ENCODE data around the gene CLCN4.

The CLCN4 gene

DNA sequence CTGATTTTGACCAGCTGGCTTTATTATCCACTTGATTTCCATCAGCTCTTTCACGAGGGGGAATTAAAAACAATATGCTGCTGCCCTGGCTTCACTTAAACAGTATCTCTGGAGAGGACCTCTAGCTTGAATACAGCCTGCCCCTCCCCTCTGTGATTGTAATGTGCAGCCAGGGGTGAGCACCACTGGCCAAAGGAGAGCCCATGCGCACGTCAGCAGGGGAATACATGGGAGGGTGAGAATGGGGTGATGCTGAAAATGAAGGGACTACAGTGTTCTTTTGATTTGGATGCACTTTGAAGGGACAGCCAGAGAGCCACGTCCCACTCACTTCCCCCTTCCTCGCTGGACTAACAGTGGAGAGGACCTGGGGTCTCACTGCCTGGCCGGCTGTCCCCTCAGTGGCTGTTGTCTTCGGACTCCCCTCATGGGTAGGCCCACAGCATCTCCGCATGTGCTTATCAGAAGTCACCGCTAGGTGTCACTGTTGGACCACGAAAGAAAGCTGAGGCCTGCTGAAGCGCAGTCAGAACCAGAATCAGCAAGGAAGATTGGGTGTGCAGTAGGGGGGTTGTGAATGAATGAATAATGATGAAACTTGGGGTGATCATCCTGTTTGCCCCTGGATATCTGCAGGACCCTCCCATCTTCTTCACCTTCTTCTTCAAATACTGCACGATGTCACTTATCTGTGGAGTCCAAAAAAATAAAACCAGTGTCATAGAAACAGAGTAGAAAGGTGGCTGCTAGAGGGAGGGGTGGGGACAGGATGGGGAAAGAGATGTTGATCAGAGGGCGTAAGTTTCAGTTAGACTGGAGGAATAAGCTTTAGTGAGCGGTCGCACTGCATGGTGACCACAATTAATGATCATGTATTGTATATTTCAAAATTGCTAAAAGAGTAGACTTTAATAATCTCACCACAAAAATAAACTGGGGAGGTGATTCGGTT, 32.8 kb downstream of the CLCN4 start:
- H3K27ac ChIP-seq, result no peak overlapping the region
- no peak for DNase-seq (ENCODE audit: low read depth, low spot score)

DNA sequence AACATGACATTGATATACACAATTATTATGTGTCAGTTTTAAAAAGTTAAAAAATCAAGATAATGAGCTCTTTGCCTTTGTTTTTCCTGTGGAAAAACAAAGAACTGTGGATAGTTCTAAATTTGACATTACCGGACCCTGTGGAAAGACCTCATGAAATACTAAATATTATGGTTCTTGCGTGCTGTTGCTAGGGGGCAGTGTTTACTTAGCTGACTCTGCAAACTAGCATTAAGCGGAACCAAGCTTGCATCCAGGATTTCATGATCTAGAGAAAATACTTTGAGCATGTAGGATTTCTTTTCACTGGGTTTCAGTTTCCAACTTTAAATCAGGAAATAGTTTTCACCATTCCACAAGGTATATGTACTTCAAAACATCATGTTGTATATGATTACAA, 33.6 kb downstream of the CLCN4 start:
- no peak for DNase-seq (ENCODE audit: low read depth, low spot score)
- H3K27ac ChIP-seq, result no peak overlapping the region

DNA sequence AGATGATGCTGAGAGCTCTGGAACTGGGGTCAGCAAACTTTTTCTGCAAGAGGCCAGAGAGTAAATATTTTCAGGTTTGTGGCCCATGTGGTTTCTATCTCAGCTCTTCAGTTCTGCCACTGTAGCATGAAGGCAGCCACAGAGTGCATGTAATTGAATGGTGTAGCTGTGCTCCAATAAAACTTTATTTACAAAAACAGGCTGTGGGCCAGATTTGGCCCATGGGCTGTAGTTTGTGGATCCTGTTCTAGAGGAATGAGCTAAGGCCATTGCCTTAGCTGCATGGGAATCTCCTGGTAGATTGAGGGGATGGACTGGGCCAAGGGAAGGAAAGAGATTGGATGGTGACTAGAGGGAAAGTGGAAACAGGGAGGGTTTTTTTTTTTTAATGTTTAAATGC, 36.8 kb downstream of the CLCN4 start:
- H3K27ac ChIP-seq, result no peak overlapping the region
- DNase-seq (ENCODE audit: low read depth, low spot score), result no peak

DNA sequence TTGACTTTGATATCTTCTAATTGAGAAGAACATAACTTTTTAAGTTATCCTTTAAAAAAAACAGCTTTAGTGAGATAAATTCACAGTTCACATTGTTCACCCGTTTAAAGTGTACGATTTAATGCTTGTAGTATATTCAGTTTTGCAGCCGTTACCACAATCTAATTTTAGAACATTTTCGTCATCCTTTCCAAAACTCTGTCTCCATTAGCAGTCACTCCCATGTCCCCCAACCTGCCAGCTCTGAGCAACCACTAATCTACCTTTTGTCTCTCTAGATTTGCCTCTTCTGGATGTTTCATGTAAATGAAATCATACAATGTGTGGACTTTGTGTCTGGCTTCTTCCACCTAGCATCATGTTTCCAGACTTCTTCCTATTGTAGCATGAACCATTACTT, 38.6 kb downstream of the CLCN4 start:
- DNase-seq (ENCODE audit: low read depth, low spot score), result no peak
- no peak overlapping the region for H3K27ac ChIP-seq

DNA sequence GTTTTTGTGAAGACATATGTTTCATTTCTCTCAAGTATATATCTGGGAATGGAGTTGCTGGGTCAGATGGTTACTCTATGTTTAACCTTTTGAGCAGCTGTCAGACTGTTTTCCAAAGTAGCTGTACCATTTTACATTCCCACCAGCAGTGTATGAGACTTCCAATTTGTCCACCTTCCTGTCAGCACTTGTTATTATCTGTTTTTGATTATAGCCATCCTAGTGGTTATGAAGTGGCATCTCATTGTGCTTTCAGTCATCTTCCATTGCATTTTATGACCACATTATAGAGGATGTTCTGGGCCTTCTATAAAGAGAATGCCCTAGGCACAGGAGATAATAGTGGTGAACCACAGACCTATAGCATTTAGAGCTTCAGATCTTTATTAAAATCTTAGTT, 39.2 kb downstream of the CLCN4 start:
- no peak overlapping the region for H3K27ac ChIP-seq

DNA sequence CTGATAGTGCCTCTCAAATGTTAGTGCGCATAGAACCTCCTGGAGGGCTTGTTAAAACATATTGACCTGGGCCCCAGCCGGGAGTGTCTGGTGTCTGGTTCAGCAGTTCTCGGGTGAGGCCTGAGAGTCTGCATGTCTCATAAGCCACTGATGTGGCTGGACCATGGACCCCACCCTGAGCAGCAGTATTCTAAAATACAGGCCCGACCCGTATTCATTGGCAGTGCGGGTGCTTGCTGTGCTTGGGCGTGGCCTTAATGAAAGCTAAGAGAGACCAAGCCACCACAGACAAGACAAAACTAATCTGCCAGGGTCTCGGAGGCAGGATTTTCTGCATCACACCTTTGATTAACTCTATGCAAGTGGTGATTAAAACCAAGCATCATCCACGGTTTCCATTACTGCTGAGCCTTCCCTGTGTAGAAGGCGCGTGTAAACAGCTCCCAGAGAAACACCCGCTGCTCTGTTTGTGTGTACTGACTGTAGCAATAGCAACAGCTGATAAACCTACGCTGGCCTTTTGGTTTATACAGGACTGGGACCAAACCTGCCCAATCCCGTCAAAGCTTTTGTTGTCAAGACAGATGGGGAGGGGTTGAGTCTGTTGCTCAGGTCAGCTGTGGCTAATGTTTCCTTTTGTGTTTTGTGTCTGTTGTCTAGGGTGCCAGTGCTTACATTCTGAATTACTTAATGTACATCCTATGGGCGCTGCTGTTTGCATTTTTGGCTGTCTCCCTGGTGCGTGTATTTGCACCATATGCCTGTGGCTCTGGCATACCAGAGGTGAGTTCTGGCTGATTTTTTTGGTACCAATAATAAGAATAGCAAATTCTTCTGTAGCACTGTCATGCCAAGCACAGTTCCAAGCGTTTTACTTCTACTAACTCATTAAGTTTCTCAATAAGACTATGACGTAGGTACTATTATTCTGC, 40.8 kb downstream of the CLCN4 start:
- no peak for DNase-seq (ENCODE audit: low read depth, low spot score)

More for the DNA sequence above, 39.2 kb downstream of the CLCN4 start:
- no peak for DNase-seq (ENCODE audit: low read depth, low spot score)

DNA sequence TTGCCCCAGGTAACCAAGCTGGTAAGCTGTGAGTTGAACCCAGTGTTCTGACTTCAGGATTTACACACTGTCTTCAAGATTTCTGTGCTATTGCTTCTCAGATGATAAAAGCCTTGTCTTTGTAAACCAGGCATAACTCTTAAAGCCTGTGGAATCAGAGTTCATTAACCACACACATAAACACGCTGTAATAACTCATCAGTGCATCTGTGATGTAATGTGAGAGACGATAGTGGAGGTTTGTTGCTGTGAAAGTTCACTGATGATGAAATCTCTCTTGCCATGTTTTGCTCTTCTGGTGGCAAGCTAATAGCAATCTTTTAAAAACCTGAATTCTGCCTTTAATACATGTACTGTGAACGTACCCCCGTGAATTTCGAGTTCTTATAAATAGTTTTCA, 41.5 kb downstream of the CLCN4 start:
- H3K27ac ChIP-seq, result no peak overlapping the region
- DNase-seq (ENCODE audit: low read depth, low spot score), result no peak

More for the DNA sequence above, 40.8 kb downstream of the CLCN4 start:
- H3K27ac ChIP-seq, result no peak overlapping the region

DNA sequence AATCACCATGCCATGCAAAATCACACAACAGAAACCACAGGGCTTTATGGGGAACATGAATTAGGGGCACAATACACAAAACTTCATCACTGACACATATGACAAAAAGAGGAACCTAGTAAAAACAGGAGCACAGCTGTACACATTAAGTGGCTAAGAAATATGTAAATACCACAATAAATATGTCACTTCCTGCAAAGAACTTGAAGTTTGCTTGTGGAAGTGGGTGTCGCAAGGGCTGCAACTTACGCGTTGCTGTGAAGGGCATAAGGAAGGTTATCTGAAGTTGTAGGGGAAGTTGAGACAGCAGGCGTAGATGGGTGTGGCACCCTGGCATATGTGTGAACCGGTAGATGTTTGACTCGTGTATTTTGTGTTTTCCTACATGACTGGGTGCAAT, 42.4 kb downstream of the CLCN4 start:
- H3K27ac ChIP-seq, result no peak overlapping the region
- no peak for DNase-seq (ENCODE audit: low read depth, low spot score)

DNA sequence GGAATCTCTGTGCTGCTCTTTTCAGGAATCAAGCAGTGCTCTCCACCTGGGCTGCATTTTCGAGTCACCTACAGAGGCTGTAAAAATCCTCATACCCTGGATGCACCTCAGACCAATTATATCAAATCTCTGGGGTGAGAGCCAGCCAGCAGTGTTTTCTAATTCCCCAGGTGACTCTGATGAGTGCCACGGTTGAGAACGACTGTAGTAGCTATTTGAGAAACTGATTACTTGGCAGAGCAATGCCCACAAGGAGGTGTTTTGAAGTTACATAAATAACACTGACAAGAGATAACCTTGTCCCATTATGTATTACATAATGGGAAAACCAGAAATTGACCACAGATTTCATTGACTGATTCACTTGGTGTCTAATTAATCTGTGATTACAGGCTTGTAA, 46.8 kb downstream of the CLCN4 start:
- no peak for DNase-seq (ENCODE audit: low read depth, low spot score)
- no peak overlapping the region for H3K27ac ChIP-seq

DNA sequence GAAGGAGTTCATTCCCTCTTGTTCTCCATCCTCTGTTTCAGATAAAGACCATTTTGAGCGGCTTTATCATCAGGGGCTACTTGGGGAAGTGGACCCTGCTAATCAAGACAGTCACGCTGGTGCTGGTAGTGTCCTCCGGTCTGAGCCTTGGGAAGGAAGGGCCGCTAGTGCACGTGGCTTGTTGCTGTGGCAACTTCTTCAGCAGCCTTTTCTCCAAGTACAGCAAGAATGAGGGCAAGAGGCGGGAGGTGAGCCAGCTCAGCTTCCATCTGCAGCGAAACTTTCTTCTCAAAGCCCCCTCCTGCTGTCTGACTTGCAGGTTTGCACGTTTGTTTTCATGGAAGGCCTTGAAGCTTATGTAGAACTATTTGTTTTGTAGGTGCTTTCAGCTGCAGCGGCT, 49.5 kb downstream of the CLCN4 start:
- DNase-seq (ENCODE audit: low read depth, low spot score), result no peak
- H3K27ac ChIP-seq, result no peak overlapping the region

DNA sequence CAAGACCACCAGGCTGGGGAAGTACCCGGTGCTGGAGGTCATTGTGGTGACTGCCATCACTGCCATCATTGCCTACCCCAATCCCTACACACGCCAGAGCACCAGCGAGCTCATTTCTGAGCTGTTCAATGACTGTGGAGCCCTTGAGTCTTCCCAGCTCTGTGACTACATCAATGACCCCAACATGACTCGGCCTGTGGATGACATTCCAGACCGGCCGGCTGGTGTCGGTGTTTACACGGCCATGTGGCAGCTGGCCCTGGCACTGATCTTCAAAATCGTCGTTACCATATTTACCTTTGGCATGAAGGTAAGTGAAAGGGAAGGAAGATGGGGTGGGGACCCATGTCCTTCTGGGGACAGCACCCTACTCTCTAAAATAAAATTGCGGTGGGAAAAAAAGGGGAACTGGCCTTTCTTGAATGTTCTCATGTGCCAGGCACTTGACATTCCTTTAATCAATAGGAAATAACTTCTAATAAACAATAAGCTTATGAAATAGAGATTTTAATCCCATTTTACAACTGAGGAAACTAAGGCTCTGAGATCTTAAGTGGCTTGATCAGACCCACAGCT, 51.6 kb downstream of the CLCN4 start:
- DNase-seq (ENCODE audit: low read depth, low spot score), result no peak
- no peak overlapping the region for H3K27ac ChIP-seq

DNA sequence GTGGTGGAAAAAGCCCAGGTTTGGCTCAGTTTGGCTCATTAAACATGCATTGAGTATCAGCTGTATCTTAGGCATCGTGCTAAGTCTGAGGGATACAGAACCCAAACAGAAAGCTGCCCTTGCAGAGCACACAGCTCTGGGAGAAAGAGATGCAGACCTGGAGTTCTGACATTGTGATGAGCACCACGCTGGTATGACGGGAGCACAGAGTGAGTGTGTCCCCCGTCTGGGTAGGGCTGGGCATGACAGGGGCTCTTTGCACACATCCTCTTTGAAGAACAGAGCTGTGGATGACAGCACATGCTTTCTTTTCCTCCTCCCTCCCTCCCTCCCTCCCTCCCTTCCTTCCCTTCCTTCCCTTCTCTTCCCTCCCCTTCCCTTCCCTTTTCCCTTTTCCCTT, 52.2 kb downstream of the CLCN4 start:
- no peak overlapping the region for H3K27ac ChIP-seq
- DNase-seq (ENCODE audit: low read depth, low spot score), result no peak

DNA sequence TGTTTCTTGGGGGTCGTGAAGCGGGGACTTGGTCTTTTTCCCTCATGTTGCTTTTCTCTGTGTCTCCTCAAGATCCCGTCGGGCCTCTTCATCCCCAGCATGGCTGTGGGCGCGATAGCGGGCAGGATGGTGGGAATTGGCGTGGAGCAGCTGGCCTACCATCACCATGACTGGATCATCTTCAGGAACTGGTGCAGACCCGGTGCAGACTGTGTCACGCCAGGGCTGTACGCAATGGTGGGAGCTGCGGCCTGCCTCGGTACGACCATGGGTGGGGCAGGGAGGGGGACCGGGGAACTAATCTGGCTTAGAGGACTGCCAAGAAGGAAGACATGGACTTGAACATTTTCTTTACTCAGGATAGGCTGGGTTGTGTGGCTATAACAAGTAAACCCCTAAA, 55.6 kb downstream of the CLCN4 start:
- H3K27ac ChIP-seq, result no peak overlapping the region

DNA sequence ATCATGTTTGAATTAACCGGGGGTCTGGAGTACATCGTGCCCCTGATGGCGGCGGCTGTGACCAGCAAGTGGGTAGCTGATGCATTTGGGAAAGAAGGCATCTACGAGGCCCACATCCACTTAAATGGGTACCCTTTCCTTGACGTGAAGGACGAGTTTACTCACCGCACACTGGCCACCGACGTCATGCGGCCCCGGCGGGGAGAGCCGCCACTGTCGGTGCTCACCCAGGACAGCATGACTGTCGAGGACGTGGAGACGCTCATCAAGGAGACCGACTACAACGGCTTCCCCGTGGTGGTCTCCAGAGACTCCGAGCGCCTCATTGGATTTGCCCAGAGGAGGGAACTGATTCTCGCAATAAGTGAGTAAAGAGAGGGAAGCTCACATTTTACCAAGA, 56.9 kb downstream of the CLCN4 start:
- H3K27ac ChIP-seq, result no peak overlapping the region
- DNase-seq (ENCODE audit: low read depth, low spot score), result no peak

More for the DNA sequence above, 55.6 kb downstream of the CLCN4 start:
- DNase-seq (ENCODE audit: low read depth, low spot score), result no peak

DNA sequence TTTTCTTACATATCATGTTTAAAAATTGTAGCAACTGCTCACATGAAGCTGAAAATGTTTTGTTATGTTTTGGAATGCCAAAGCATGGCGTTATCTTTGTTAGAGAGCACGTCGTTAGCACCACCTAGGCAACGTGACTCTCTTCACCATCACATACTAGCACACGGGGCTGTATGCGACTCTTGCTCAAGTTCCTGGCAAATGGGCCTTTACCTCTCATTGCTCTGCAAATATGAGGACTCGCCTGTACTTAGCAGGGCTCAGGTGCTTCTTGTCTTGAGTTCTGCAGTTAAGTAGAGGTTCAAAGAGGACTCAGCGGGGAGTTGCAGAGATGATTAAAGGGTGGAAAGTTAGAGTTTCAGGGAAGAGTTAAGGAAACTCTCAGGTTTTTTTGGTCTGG, 59.4 kb downstream of the CLCN4 start:
- H3K27ac ChIP-seq, result no peak overlapping the region
- DNase-seq (ENCODE audit: low read depth, low spot score), result no peak

DNA sequence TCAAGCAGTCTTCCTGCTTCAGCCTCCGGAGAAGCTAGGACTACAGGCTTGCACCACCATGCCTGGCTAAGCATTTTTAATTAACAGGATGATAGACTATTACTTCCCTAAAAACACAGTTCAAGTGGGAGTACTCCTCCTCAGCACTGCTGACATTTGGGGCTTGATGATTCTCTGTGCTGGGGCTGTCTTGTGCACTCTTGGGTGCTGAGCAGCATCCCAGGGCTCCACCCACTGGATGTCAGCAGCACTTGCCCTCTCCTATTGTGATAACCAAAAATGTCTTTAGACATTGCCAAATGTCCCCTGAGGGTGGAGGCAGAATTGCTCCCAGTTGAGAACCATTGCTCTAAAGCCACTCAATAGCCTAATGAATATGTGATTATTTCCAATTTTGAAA, 60.4 kb downstream of the CLCN4 start:
- no peak for DNase-seq (ENCODE audit: low read depth, low spot score)
- H3K27ac ChIP-seq, result no peak overlapping the region

DNA sequence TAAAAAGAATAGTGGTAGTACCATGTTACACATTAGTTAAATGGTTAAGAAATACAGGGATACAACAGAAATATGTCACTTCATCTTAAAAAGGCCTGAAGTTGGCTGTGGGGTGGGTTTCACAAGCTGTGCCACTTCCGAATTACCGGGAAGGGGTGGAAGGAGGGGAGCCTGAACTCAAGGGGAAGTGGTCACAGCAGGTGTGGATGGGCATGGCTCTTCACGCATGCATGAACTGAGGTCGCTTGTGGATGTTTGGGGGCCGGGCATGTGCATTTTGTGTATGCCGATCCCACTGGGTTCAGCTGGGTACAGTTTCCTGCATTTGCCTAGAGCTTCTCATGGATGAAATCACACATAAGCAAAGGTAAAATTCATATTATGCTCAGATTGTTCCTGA, 64.9 kb downstream of the CLCN4 start:
- no peak for DNase-seq (ENCODE audit: low read depth, low spot score)
- no peak overlapping the region for H3K27ac ChIP-seq

DNA sequence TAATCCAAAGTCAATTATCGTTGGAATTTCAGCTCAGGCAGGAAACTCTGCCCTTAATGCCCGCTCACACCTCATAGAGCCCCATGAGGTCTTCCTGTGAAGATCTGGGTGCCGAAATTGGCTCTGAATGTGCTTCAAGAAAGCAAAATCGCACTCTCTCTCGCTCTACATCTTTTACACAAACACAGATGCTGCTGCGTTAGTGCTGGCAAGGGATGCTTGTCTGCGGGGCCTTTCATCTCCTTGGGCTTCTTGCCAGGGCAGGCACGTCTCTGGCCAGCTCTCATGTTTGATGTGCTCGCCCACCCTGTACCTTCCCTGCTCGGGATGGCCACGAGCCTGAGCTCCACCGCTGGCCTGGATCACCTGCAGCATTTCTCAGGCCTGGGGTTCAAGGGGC, 66.5 kb downstream of the CLCN4 start:
- no peak for DNase-seq (ENCODE audit: low read depth, low spot score)
- no peak overlapping the region for H3K27ac ChIP-seq

DNA sequence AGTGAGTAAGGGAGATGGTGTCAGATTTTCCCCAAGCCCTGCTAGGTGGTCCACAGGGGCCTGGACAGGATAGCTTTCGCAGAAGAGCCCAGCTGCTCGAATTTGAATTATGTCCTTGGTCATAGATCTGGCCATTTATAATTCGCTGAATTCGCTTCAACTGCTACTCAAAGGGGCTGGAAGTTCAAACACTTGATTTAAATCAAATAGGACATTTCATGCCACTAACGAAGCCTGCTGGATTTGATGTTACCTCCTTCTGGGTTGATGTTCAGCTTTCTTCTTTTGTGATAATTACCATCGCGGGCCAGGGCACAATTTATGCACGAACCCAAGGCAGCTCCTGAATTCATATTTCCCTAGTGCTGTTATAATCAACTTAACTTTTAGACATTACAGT, 67.0 kb downstream of the CLCN4 start:
- no peak for DNase-seq (ENCODE audit: low read depth, low spot score)
- H3K27ac ChIP-seq, result no peak overlapping the region

DNA sequence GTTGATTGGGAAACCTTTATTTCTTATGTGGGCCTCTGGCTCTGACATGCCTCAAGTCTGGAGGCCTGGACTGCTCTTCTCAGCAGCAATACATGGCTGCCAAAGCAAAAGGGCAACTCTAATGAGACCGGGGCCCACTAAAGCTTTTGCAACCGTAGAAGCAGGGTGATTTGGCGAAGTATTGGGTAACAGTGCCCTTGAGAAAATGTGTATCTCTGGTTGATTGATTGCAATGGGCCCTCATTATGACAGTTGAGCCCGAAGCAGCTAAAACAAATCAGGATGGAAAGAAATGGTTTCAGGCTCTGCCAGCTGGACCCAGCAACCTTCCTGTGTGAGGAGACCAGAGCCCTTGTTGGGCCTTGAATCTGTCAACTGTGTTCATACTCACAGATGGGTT, 73.4 kb downstream of the CLCN4 start:
- H3K27ac ChIP-seq, result no peak overlapping the region
- no peak for DNase-seq (ENCODE audit: low read depth, low spot score)

DNA sequence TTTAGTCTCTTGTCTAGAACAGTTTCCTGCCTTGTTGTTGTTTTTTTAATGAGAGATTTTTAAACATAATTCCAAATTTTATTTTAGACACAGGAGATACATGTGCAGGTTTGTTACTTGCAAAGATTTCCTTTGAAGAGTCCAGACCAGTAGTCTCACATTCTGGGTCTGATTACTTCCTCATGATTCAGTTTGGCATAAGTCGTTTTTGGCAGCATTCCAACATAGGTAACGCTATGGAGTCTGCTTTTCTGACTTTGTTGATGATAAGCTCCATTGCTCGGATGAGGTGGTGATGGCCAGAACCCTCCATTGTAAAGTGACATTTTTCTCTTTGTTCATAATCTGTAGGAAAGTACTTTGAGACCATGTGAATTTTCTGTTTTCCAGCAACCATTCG, 74.7 kb downstream of the CLCN4 start:
- no peak for DNase-seq (ENCODE audit: low read depth, low spot score)
- H3K27ac ChIP-seq, result no peak overlapping the region

Measured in epithelial cell of prostate (primary cell).